Activated CD4-positive, alpha-beta T cell treated with anti-CD3 and anti-CD28 coated beads for 4 hours (primary cell): ENCODE data around the gene TRAF3IP1.
"Not testable (repeated sequence)": the region's sequence is repeated elsewhere in the genome, so short reads cannot be mapped to it uniquely, and the experiment has no call there.

ENCODE experiments used
- DNase-seq, 2 donors: peaks; one replicate each; pipeline ENCODE4 v3.0.0-alpha.2; 2020

Gene TRAF3IP1

DNA sequence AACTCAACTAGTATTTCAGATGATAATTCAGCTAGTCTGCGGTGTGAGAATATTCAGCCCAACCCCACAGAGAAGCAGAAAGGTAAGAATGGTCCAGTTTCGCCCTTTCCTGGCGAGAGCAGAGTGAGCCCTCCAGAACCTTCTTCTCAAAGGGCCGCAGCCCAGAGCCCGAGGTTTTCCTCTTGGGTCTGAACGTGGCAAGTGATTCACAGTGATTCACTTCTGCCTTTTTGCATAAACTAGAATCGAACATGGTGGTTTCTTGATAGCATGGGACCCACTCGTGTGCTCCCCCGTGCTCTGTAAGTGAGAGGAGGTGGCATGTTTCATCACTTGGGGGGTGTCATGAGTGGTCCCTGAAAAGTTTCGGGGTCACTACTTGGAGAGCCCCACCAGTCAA lies 24.2 kb downstream of the TRAF3IP1 start:
- DNase-seq: no peak

DNA sequence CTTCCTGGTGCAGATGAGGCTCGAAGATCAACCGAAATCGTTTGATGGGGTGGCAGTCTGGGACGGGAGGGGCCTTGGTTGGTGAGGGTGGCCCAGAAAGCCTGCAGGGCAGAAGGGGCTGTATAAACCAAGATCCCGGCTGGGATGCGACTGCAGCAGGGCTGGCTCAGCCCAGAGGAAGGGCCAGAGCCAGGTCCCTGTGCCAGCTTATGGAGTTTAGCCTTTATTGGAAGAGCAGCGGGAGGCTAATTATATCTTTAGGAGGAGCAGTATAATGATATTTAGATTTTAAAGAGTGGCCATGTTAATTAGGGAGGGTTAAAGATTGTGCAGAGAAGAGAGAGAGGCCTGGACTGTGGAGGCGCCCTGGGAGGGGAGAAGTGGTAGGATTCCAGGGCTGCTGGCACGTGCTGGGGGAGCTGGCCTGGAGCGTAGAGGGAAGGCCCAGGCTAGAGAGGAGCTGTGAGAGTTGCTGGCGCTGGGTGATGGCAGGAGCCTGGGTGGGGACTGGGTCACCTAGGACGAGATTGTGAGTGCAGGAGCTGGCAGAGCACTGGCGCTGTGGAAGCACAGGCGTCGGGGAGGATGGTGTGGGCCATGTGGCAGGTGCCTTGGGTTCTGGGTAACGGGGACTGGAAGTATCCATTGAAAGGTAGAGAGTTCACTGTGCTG lies 25.1 kb downstream of the TRAF3IP1 start:
- DNase-seq: no peak

DNA sequence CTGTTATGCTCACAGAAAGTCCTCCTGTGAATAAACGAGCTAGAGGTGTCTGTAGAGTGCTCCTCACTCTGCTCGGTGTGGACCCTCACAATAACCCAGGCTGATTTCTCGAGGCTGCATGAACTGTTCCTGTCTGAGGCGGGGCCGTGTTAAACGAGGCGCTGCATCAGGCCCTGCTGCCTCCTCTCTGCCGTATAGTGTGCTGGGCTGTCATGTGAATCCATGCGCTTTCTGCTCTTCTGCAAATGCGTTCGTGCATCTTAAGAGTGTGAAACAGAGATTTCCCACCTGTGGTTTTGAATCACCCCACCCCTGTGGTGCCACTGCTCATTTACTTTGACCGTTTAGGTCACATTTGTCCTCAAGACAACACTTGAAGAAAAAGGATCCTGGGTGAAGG lies 26.2 kb downstream of the TRAF3IP1 start:
- DNase-seq: no peak

DNA sequence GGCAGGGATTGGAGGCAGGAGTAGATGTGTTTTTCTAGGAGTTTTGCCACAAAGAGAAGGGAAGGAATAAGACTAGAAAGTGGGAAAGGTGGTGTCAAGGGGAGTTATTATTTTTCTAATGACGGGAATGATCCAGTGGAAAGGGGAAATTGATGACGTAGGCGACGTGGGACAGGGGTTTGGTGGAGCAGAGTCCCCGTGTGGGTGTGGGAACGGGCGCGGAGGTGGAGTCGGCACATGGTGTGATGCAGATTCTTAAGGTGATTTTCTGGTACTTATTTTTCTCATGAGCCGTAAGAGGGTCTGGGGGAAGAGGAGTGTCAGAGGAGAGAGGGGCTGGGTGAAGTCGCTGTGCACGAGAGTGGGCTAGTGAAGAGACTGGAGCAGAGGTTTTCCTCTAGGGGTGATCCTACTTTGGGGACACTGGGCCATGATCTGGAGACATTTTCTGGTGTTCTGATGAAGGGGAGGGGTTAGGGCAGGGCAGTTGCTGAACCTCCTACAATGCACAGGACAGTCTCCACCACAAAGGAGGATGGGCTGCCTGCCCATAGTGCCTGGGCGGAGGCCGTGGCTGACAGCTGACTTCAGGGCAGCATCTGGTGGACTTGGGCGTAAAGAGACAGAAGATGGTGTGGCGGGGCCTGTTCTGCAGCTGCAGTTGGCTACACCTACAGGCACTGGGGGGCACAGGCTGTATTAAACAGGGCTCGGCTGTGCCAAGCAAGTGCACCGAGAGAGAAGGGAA lies 30.0 kb downstream of the TRAF3IP1 start:
- no peak for DNase-seq

DNA sequence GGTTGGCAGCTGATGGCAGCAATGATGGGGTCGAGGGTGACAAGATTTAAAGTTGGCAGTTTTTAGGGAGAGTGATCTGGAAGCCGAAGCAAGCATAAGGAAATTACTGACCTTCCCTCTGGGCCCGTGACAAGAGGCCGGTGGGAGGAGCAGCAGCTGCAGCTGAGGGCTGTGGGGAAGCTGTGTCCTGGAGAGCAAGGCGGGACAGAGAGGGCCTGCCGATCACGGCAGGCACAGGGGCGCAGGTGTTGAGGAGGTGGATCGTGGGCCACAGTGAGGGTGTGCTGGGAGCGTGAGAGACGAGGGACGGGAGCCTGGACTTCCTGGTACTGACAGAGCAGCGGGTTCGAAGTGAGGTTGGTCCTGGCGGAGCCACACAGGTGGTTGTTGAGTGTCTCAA lies 31.0 kb downstream of the TRAF3IP1 start:
- DNase-seq: no peak

DNA sequence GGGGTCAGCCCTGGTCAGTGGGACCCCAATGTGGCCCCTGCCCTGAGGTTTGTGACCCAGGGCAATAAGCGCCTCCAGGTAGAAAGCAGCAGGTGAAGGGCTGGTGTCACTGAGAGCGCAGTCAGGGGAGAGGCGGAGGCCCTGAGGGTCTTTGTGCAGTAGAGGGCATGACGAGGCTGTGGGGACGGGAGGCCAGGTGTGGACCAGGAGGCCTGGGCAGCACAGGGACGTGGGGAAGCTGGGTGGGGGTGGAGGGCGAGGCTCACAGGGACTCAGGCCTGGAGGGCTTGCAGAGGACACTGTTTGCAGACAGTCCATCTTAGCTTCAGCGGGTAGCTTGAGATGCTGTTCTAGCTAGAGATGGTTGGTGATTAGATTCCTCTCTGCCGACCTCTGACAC lies 32.0 kb downstream of the TRAF3IP1 start:
- no peak for DNase-seq

DNA sequence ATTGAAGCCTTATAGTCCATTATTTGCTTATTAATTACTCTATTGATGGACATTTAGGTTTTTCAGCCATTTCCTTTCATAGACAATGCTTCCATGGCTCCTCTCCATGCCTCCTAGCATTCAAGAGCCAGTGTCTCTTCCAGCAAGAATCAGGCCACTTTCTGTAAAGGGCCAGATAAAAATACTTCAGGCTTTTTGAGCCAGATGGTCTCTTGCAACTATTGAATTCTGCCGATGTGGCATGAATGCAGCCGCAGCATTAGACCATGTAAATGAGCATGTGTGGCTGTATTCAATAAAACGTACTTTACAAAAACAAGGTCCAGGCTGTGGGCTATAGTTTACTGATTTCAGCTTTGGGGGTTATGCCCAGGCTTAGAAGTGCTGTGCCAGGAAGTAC lies 38.5 kb downstream of the TRAF3IP1 start:
- no peak for DNase-seq

DNA sequence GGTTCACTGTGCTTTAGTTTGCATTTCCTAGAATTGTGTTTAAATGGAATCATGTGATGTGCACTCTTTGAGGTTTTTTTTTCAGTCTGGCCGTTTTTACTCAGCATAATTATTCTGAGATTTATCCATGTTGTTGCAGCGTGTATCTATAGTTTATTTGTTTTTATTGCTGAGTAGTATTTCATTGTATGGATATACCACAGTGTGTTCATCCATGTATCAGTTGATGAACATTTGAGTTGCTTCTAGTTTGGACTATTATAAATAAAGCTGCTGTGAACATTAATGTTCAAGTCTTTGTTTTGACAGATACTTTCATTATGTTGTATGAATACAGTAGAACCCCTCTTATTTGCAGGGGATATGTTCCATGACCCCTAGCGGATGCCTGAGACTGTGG lies 39.1 kb downstream of the TRAF3IP1 start:
- no peak for DNase-seq

DNA sequence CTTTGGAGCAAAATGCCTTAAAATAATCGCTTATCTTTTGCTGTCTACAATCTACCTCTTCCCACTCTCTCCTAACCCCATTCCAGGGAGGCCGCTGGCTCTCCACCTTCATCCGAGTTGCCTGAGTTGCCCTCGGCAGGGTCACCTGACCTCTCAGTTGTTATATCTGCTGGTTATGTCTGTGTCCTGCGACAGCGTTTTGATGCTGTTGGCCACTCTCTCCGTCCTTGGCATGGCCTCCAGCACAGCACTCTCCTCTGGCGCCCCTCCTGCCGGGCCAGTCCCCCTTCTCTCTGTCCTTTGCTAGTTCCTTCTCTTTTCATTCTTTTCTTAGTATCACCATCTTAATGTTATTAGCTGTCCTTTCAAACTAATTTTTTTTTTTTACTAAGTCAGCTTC lies 41.6 kb downstream of the TRAF3IP1 start:
- DNase-seq: no peak

DNA sequence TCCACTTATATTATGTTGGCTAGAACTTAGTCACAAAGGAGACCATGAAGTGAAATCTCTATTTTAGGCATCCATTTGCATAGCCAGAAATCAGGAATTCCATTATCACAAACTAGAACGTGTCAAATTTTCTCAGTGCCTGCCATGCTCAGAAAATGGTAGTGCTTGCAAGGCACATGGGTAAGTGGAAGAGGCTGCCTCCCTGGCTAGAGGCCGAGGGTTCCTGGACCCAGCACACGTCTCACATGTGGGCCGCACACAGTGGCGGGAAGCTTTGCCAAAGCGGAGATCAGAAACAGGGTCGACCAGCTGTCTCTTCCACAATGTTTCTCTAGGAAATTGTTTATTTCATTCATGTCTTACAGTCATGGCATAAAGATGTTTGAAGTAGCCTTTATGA lies 42.3 kb downstream of the TRAF3IP1 start:
- no peak for DNase-seq

DNA sequence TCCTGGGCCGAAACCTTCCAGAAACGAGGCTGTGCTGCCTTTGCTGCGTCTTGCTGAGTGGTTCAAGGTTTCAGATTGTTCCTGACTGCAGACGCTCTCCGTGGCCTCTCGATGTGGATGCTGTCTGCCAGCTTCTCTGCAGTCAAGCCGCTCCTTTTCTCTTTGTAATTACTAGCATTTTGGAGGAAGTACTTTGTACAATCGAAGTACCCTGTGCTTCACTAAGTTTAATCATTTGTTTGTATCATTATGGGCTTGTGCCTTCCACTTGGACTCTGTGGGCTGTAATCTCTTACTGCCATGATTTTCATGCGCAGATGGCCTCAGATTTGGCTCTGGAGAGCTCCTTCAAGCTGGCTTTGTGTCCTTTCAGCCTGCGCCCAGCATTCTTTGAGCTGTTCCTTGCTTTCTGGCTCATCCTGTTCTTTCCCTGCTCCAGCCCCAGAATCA lies 49.3 kb downstream of the TRAF3IP1 start:
- DNase-seq: no peak

DNA sequence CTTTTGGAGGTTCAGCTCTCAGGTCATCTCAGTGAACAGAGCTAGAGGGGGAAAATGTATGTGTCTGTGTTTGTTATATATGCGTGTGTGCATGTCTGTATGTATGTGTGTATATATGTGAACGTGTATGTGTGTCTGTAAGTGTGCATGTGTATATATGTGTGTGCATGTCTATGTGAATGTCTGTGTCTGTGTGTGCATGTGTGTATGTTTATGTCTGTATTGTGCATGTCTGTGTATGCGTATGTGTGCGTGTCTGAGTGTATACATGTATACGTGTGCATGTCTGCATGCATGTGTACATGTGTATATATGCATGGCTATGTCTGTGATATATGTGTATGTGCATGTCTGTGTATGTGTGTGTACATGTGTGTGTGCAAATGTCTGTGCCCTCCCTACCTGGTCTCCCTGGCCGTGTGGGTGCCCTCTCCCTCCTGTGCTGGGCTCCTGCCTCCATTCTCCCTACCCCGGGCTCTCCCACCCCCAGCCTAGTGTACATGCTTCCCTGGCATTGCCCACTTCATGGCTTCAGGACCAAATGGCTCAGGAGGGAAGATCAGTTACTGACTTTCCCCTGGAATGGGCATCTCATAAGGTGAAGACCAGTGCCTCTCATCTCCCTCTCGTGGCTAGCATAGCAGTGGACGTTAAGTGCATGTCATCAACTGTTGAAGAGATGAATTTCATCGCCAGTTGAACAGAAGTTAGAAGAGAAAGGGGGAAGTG lies 49.9 kb downstream of the TRAF3IP1 start:
- no peak for DNase-seq

DNA sequence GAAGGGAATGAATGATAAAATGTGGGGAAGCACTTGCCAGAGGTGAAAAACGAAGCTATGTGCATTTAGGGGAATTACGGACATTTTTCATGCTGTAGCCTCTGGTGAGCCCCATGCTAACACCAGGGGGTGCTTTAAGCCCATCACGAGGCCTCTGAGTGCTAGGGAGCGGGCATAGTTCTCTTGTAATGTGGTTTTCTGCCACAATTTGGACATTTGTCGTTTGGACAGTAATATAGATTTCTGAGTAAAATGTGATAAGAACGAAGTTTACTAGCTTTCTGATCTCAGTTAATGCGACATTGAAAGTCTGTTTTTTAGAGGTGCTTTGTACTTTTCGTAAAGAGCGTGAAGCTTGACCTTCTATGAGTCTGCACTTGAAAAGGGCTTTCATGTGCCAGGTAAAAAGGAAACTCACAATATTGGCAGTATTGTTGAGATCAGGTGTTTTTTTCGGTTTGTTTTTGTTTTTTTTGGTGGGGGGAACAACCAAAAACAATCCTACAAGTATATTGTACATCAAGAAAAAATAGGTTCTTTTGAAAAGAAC lies 50.6 kb downstream of the TRAF3IP1 start:
- DNase-seq: peak; percentile 50 to 62

DNA sequence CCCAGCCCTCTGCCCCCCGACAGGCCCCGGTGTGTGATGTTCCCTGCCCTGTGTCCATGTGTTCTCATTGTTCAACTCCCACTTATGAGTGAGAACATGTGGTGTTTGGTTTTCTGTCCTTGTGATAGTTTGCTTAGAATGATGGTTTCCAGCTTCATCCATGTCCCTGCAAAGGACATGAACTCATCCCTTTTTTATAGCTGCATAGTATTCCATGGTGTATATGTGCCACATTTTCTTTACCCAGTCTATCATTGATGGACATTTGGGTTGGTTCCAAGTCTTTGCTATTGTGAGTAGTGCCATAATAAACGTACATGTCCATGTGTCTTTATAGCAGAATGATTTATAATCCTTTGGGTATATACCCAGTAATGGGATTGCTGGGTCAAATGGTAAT lies 52.0 kb downstream of the TRAF3IP1 start:
- not testable (repeated sequence) for DNase-seq

DNA sequence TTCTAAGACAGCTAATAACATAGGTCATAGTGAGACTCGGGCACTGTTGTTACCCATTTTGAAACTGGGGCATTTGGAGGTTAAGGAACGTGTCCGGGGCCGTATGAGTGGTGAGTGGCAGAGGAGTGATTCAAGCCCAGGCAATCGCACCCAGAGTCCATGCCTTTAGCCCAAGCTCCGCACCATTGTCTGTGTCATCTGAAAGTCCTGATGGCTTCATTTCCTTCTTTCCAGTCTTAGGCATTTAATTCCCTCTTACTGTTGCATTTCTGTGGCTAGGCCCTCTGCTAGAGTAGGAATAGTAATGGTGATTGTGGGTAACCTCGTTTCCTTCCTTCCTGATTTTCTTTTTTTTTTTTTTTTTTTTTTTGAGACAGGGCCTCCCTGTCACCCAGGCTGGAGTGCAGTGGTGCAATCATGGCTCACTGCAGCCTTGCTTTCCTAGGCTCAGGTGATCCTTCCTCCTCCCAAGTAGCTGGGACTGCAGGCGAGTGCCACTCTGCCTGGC lies 56.6 kb downstream of the TRAF3IP1 start:
- DNase-seq: no peak

DNA sequence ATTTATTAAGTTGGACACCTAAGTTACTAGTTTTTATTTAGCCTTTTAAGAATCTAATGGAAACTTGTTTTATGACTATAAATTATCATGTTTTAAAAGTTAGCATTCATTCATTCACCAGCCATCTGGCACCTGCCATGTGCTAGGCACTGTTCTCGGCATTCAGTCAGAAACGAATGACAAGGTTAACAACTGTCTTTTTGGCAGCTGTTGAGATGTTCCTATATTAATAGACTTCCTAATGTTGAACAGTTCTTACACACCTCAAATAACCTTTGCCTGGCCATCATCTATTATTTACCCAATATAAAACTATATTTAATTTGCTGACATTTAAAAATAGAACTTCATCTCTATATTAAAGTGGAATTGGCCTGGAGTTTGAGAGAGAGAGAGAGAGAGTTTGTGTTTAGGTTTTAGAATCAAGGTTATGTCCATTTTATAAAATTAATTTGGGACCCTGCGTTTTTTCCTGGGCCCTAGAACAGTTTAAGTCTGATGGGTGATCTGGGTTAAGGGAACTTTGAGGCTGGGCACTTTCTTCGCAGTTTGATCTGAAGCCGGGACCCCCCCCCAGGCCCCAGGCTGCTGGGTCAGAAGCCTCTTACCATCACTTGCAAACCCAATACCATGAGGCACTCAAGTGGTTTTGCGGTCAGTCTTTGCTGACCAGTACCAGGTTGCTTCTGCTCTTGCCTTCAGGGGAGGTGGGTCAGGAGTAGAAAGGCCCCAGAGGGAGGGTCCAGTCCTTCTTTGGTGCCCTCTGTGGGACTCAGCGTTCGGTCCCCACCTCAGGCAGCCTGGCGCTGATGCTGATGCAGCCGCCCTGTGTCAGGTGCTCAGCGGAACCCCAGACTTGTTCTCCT lies 58.1 kb downstream of the TRAF3IP1 start:
- no peak for DNase-seq

DNA sequence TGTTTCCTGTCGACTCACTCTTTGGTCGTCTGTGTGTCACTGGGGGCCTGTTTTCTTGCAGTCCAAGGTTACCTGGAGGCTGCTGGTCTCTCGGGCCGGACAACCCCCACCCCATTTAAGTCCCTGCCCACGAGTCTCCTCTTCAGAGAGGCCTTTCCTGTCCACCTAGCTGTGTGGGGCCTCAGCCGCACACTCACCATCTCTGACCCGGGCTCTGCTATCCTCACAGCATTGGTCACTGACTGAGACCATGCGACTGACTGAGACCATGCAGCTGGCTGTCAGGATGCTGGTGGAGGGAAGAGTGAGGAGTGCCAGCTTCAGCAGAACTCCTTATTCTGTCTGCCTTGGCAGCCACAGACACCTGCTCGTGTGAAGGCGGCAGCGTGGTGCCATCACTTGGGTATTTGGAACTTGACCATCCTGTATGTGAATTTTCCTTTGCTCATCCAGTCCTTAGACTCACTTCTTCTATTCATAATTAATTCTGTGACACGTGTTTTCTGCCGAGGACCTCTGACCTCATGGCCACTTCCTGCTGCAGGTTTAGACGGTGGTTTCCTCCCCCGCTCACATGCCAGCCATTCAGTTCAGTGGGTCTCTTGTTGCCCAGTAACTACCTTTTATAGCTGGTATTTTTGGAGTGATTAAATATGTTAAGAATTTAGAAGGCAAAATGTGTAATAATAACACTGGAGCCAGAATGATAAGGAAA lies 58.9 kb downstream of the TRAF3IP1 start:
- peak in 1 of 2 donors; percentile 6 for DNase-seq

DNA sequence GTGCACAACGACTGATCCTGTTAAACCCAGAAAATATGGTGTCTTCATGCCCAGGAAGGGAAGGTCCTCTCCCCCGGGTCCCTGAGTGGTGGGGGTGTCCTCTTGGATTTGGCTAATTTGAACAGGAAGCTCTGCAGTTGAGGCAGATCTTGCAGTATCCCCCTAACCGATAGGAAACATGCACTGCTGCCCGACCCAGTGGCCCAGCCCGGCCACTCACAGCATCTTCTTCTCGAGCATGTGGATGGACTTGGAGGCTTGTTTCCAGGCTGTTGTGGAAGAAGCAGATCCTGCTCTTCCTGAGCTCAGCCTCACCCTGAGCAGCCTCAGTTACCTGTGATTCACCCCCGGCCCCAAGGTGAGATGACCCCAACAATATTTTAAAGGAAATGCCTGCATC lies 60.0 kb downstream of the TRAF3IP1 start:
- no peak for DNase-seq

DNA sequence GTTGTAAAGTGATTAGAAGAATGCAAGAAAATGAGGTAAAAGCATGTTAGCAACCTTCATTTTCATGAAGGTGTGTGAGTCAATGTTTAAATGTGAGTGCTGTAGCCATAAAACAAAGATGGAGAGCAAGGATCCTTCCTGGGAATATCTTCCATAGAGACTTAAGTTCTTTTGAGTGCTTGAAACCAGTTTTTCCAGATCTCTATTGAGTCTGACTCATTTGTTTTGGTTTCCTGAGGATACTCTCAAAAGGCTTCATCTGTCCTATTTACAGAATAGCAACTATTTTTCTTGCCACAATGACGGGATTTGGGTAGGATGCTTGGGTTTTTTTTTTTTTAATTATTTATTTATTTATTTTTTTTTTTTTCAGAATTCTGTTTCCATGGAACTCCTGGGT lies 60.5 kb downstream of the TRAF3IP1 start:
- no peak for DNase-seq

DNA sequence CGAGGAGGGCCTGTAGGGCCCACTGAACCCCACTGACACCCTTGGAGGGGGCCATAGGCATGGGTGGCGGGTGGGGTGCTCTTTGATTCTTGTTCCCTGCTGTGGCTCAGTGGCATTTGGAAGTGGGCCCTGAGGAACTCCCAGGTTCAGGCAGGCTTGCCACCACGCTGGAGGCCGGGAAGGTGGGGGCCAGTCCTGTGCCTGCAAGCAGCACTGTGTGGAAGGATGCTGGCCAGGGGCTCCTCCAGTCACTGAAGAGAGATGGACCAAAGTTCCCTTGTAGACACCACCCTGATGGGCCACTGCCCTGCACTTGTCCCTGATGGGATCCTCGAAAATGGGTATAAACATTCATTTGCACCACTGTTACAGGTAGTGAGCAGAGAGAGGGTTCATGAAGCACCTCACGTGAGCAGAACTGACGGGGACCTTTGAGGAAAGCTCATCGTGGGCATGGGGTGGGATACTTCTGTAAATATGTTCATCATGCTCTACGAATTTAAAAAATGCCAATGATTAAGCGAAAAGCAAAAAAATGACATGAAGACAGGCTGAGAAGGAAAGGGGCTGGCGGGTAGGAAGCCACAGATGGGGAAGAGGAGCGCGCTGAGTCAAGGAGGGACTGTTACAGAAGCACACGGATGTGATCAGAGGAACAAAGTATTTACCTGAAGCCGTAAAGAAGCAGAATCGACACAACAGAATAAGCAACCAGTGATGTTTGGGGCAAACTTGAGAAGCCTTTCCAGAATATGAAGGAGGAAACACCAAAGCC lies 61.2 kb downstream of the TRAF3IP1 start:
- no peak for DNase-seq

DNA sequence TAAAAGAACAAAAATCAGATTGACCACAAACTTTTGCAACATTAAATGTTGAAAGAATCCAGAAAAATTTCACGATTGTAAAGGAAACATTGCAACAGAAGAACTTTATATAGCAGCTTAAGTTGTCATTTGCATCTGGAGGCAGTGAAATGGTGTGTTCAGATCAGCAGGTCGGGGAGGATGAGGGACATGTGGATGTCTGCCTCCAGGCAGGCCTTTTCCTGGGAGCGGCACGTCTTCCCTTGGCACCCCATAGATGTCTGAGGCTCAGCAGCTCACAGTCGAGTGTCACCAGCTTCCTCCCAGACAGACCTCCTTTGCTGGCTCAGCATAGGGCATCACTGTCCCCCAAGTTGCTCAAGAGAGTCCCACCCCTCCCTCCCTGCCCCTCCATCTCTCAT lies 62.1 kb downstream of the TRAF3IP1 start:
- no peak for DNase-seq
